Measurements from ENCODE around the gene UBE2G1. TPM values are rescaled to one million over a fixed set of nuclear protein-coding genes. Genes with fewer than 3 reads are reported as not detected.
A peak's percentile ranks its signal among the peaks of the same experiment; 100 is the strongest.

Gene UBE2G1
- total and polyA plus RNA-seq, 2 of the 13 experiments (the other 11 are each of a cell fraction or from before 2014, with no cell fraction given): 27.9 to 42.6 TPM

- peak; percentile 86 for TF ChIP-seq SPEN (CRISPR knock-in tag; IDR thresholded peaks at IDR 0.05; ENCODE audit: low read depth)
- TF ChIP-seq ATF6 (CRISPR knock-in tag; conservative IDR thresholded peaks at IDR 0.05): no peak
- 0 out of 2 replicates have a peak, but pooled peaks have one; percentile 30 for TF ChIP-seq SNAI1 (CRISPR knock-in tag; IDR thresholded peaks at IDR 0.05; ENCODE audit: borderline replicate concordance)
- peak; percentile 99 for TF ChIP-seq CHD2 (IDR thresholded peaks at IDR 0.05; ENCODE audit: low read depth, low read length)
- 0 out of 2 replicates have a peak, but pooled peaks have one; percentile 27 for TF ChIP-seq ATF5 (CRISPR knock-in tag; IDR thresholded peaks at IDR 0.05; ENCODE audit: low read depth)
- TF ChIP-seq ZNF782 (CRISPR knock-in tag; IDR thresholded peaks at IDR 0.05; ENCODE audit: borderline replicate concordance): peak; percentile 60; the same call in 1 of the 2 replicates
- no peak for TF ChIP-seq ZNF414 (CRISPR knock-in tag; IDR thresholded peaks at IDR 0.05)
- TF ChIP-seq ZNF552 (CRISPR knock-in tag; IDR thresholded peaks at IDR 0.05; ENCODE audit: borderline replicate concordance): no peak
- TF ChIP-seq STAG1 (CRISPR knock-in tag; IDR thresholded peaks at IDR 0.05): peak; percentile 29
- TF ChIP-seq ZNF33A (CRISPR knock-in tag; IDR thresholded peaks at IDR 0.05; ENCODE audit: borderline replicate concordance): no peak
- TF ChIP-seq ATF7-NPFF (CRISPR knock-in tag; IDR thresholded peaks at IDR 0.05; ENCODE audit: low read depth): peak; percentile 79; the same call in 1 of the 2 replicates
- peak; percentile 43; the same call in 1 of the 2 replicates for TF ChIP-seq ZNF503 (CRISPR knock-in tag; IDR thresholded peaks at IDR 0.05)
- no peak for TF ChIP-seq TSC22D2 (CRISPR knock-in tag; IDR thresholded peaks at IDR 0.05; ENCODE audit: borderline replicate concordance)
- no peak; the same call in 1 of the 2 replicates for TF ChIP-seq BRCA1 (CRISPR knock-in tag; IDR thresholded peaks at IDR 0.05)
- peak; percentile 64; the same call in 1 of the 2 replicates for TF ChIP-seq TARDBP (CRISPR knock-in tag; IDR thresholded peaks at IDR 0.05)
- TF ChIP-seq TFDP1 (CRISPR knock-in tag; IDR thresholded peaks at IDR 0.05; ENCODE audit: borderline replicate concordance): peak; percentile 88
- TF ChIP-seq ZBTB21 (CRISPR knock-in tag; IDR thresholded peaks at IDR 0.05): no peak
- peak; percentile 80 for TF ChIP-seq PHF20 (CRISPR knock-in tag; IDR thresholded peaks at IDR 0.05)
Measured at GRCh38 chr17:4263282-4264215, 102.9 kb downstream of the UBE2G1 start, which contains the start of gene ANKFY1 (continued).

Data from HepG2 (cell line).